ENCODE data around the gene AVL9. TPM values are rescaled to one million over a fixed set of nuclear protein-coding genes. Genes with fewer than 3 reads are reported as not detected.

AVL9 gene
- total and polyA plus RNA-seq, 8 donors: 4.6 to 23.4 (median 17.2) TPM

DNA sequence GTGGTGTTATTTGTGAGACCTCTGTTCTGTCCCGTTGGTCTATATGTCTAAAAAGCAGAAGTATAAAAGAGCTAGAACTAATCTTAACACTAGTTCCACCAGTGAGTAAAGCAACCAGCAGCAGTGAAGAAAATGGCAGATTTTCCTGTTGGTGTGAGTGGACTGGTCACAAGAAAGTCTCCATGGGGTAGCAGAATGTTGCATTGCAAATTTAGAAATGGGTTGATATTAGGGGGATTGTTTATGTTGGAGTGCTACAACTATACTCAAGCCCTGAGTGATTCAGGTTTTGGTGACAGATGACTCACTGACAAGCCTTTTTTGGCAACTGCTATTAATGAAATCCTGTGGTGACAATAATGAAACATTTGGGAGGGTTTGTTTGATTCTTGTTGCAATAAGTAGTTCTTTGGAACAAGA, 5.6 kb downstream of the AVL9 start:
- TF ChIP-seq, protein P1, sequence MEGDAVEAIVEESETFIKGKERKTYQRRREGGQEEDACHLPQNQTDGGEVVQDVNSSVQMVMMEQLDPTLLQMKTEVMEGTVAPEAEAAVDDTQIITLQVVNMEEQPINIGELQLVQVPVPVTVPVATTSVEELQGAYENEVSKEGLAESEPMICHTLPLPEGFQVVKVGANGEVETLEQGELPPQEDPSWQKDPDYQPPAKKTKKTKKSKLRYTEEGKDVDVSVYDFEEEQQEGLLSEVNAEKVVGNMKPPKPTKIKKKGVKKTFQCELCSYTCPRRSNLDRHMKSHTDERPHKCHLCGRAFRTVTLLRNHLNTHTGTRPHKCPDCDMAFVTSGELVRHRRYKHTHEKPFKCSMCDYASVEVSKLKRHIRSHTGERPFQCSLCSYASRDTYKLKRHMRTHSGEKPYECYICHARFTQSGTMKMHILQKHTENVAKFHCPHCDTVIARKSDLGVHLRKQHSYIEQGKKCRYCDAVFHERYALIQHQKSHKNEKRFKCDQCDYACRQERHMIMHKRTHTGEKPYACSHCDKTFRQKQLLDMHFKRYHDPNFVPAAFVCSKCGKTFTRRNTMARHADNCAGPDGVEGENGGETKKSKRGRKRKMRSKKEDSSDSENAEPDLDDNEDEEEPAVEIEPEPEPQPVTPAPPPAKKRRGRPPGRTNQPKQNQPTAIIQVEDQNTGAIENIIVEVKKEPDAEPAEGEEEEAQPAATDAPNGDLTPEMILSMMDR (IDR thresholded peaks at IDR 0.05): no peak
- no peak for DNase-seq
- Histone ChIP-seq H3K27ac (no peak overlapping the region), H3K36me3 (no peaks in the 10 kb centered on the region), H3K4me1 (peaks cover 0 to 23% (median 11%) of the 10 kb centered on the region in 3 donors), H3K9me3 (no peaks in the 10 kb centered on the region), H3K27me3 (no peaks in the 10 kb centered on the region), H3K4me3 (no peak overlapping the region)
- intact Hi-C loops (cut with DNase I): no loop called here
- 63 to 68% methylated on average over 1 of the region's 1 CpG for WGBS, 2 donors
- FAIRE-seq: no peak
- peak in 3 of 4 donors; percentile 21 to 56 (median 35) for ATAC-seq

DNA sequence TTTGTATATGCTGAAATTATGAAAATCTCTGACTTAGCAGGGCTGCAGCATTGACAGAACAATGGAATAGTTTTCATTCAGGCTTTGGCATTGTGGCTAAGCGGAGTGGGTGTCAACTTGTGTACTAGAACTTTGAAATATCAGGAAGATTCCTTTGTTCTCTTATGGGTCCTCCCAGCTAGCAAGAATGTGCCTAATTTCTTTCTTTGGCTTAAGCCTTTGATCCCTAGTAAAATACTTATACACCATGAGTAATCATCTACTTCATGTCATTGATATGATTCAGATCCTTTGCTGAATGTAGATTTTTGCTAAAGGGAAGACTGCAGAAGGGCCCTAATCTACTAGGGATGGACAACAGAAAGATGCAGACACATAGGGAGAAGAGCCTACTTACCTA, 6.2 kb downstream of the AVL9 start:
- Histone ChIP-seq H3K4me1 (peaks cover 0 to 20% (median 8%) of the 10 kb centered on the region in 3 donors), H3K27me3 (no peaks in the 10 kb centered on the region), H3K27ac (no peak overlapping the region), H3K4me3 (no peak overlapping the region), H3K36me3 (no peaks in the 10 kb centered on the region), H3K9me3 (no peaks in the 10 kb centered on the region)
- intact Hi-C loops (cut with DNase I): no loop called here
- no peak for DNase-seq
- ATAC-seq: no peak
- FAIRE-seq: no peak
- WGBS, 2 donors: 91 to 92% methylated on average over 1 of the region's 1 CpG
- TF ChIP-seq, protein P1 (IDR thresholded peaks at IDR 0.05): no peak

DNA sequence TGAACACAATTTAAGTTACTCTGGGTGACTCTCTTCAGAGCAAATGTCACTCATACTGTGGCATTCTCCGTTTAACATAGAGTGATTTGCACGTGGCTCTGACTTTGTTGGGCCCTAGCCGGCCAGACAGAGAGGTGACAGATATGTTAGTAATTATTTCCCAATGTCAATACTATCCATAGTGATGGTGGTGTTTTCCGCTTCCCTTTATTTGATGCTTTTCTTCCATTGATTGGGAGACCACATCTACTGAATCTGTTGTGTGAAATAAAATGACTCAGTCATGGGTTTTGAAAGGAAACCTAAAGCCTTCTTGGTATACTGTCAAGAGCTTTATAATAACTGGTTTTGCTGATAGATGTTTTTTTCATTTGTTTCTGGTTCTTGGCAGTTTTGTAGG, 7.4 kb downstream of the AVL9 start:
- no peak for FAIRE-seq
- Histone ChIP-seq H3K9me3 (no peaks in the 10 kb centered on the region), H3K27me3 (no peaks in the 10 kb centered on the region), H3K27ac (no peak overlapping the region), H3K36me3 (no peaks in the 10 kb centered on the region), H3K4me1 (peaks cover 0 to 11% (median 5%) of the 10 kb centered on the region in 3 donors), H3K4me3 (no peak overlapping the region)
- WGBS, 2 donors: 56 to 62% methylated on average over 4 of the region's 4 CpGs
- ATAC-seq: no peak
- DNase-seq: no peak
- TF ChIP-seq, protein P1 (IDR thresholded peaks at IDR 0.05): no peak
- intact Hi-C loops (cut with DNase I): no loop called here

DNA sequence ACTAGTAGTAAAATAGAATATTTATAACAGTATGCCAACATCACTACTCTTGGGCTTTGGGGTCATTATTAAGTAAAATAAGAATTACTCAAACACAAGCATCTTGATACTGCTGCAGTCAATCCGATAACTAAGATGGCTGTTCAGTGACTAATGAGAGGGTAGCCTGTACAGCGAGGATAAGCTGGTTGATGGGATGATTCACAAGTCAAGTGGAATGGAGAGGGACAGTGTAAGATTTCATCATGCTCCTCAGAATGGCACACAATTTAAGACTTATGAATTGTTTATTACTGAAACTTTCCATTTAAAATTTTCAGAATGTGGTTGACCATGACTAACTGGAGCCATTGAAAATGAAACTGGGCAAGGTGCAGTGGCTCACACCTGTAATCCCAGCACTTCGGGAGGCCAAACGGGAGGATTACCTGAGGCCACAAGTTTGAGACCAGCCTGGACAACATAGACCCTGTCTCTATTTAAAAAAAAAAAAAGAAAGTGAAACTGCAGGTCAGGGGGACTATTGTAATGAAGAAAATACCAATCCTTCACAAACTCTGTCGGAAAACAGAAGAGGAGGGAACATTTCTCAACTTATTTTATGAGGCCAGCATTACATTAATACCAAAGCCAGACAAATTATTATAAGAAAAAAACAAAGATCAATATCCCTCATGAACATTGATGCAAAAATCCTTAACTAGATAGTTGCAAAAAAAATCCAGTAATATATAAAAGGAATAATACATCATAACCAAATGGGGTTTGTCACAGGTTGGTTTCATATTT, 11.2 kb downstream of the AVL9 start:
- FAIRE-seq: no peak
- TF ChIP-seq, protein P1 (IDR thresholded peaks at IDR 0.05): no peak
- DNase-seq: no peak
- Histone ChIP-seq H3K4me3 (no peak overlapping the region), H3K36me3 (no peaks in the 10 kb centered on the region), H3K4me1 (peaks cover 0 to 2% (median 0%) of the 10 kb centered on the region in 3 donors), H3K27ac (no peak overlapping the region), H3K27me3 (no peaks in the 10 kb centered on the region), H3K9me3 (no peaks in the 10 kb centered on the region)
- no peak for ATAC-seq
- intact Hi-C loops (cut with DNase I): no loop called here
- WGBS, 2 donors: 94 to 96% methylated on average over 5 of the region's 5 CpGs

DNA sequence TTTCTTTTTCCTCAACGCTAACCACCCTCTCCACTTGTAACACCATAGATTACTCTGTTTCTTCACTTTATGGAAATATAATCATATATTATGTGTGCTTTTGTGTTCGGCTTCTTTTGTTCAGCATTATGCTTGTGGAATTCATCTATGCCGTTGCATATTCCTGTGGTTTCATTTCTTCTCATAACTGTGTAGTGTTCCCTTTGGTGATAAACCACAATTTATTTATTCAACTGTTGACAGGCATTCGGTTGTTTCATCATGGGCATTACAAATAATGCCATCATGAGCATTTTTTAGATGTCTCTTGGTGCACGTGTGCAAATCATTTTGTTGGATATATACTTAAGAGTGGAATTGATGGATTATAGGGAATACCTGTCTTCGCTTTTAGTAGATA, 12.1 kb downstream of the AVL9 start:
- TF ChIP-seq, protein P1 (IDR thresholded peaks at IDR 0.05): no peak
- Histone ChIP-seq H3K4me1 (no peaks in the 10 kb centered on the region), H3K9me3 (no peaks in the 10 kb centered on the region), H3K27ac (no peak overlapping the region), H3K4me3 (no peak overlapping the region), H3K27me3 (no peaks in the 10 kb centered on the region), H3K36me3 (no peaks in the 10 kb centered on the region)
- DNase-seq (no peak), ATAC-seq (no peak), FAIRE-seq (no peak)
- 90 to 97% methylated on average over 6 of the region's 6 CpGs for WGBS, 2 donors
- intact Hi-C loops (cut with DNase I): no loop called here

All from pancreas (tissue), 10 donors.